Sigmoid colon (tissue), 4 donors: ENCODE data around the gene TRIM44.

Experiments used
- POLR2A ChIP-seq, 2 donors: fragments of 450-650 bp; IDR thresholded peaks; one replicate each; pipeline ENCODE4 v1.6.1; 2016; ENCODE audit warnings: antibody characterized with exemption in 2 of 2, mild to moderate bottlenecking in 2 of 2, moderate library complexity in 2 of 2
- POLR2AphosphoS5 ChIP-seq, 4 donors: sonication (generic); formaldehyde crosslinking; IDR thresholded peaks; one replicate each; pipeline ENCODE4 v1.6.1; 2017; ENCODE audit warnings: antibody characterized with exemption in 4 of 4
- TF ChIP-seq, protein P1 (sequence below), 4 experiments: fragments of 450-650 bp in 3 of 4; fragments of 200-600 bp in 1 of 4; IDR thresholded peaks; one replicate each; pipeline ENCODE4 v1.5.1; 2016 to 2019; ENCODE audit warnings: antibody characterized with exemption in 4 of 4, mild to moderate bottlenecking in 3 of 4, moderate library complexity in 2 of 4

DNA sequence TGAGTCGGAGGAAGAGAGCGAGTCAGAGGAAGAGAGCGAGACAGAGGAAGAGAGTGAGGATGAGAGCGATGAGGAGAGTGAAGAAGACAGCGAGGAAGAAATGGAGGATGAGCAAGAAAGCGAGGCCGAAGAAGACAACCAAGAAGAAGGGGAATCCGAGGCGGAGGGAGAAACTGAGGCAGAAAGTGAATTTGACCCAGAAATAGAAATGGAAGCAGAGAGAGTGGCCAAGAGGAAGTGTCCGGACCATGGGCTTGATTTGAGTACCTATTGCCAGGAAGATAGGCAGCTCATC lies 780 bp downstream of the TRIM44 start:
- TF ChIP-seq, protein P1, sequence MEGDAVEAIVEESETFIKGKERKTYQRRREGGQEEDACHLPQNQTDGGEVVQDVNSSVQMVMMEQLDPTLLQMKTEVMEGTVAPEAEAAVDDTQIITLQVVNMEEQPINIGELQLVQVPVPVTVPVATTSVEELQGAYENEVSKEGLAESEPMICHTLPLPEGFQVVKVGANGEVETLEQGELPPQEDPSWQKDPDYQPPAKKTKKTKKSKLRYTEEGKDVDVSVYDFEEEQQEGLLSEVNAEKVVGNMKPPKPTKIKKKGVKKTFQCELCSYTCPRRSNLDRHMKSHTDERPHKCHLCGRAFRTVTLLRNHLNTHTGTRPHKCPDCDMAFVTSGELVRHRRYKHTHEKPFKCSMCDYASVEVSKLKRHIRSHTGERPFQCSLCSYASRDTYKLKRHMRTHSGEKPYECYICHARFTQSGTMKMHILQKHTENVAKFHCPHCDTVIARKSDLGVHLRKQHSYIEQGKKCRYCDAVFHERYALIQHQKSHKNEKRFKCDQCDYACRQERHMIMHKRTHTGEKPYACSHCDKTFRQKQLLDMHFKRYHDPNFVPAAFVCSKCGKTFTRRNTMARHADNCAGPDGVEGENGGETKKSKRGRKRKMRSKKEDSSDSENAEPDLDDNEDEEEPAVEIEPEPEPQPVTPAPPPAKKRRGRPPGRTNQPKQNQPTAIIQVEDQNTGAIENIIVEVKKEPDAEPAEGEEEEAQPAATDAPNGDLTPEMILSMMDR (IDR thresholded peaks at IDR 0.05), result no peak
- TF ChIP-seq POLR2A (IDR thresholded peaks at IDR 0.05) (no peak), POLR2AphosphoS5 (IDR thresholded peaks at IDR 0.05) (no peak)
